ENCODE data around the gene INPP5A. TPM values are rescaled to one million over a fixed set of nuclear protein-coding genes. Genes with fewer than 3 reads are reported as not detected.

The INPP5A gene
- total and polyA plus RNA-seq, 7 donors, result 17.6 to 132 (median 100) TPM

DNA sequence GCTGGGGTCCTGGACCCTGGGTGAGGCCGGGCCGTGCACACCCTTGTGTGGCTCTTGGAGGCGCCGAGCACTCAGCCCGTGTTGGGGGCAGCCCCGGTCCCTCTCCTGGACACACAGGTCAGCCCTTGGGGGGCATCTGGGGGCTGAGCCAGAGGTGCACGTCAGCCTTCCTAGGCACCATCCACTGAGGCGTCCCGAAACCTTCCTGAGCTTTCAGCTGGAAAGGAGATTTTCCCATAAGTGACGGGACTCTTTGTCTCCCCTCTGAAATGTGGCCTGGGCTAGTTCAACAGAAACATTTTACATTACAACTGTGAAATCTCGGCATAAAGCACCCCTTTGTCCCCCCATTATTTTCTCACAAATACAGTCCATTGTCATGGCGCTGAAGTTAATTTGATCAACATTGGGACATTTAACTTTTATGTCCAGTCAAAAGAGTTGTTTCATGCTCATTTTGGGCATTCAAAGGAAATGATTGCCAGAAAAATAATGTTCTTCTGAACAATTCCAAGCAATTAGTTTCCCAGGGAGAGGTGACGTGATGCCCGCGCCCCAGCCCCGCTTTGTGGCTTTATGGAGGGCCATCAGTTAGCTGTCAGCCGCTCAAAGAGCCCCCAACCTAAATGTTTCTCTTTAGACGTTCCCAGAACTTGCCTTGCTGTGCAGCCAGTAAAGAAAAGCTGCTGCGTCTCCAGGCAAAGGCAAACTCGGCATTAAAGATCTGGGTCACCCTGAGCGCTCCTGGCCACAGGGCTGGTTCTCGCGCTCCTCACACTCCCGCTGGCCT, 177.6 kb downstream of the INPP5A start:
- intact Hi-C loops (cut with DNase I), result no loop called here
- Histone ChIP-seq H3K9me3 (no peaks in the 10 kb centered on the region), H3K4me1 (no peaks in the 10 kb centered on the region), H3K27me3 (no peaks in the 10 kb centered on the region), H3K27ac (no peak overlapping the region), H3K4me3 (no peak overlapping the region), H3K36me3 (peaks cover 0 to 56% (median 19%) of the 10 kb centered on the region in 4 donors)
- TF ChIP-seq, protein P1, sequence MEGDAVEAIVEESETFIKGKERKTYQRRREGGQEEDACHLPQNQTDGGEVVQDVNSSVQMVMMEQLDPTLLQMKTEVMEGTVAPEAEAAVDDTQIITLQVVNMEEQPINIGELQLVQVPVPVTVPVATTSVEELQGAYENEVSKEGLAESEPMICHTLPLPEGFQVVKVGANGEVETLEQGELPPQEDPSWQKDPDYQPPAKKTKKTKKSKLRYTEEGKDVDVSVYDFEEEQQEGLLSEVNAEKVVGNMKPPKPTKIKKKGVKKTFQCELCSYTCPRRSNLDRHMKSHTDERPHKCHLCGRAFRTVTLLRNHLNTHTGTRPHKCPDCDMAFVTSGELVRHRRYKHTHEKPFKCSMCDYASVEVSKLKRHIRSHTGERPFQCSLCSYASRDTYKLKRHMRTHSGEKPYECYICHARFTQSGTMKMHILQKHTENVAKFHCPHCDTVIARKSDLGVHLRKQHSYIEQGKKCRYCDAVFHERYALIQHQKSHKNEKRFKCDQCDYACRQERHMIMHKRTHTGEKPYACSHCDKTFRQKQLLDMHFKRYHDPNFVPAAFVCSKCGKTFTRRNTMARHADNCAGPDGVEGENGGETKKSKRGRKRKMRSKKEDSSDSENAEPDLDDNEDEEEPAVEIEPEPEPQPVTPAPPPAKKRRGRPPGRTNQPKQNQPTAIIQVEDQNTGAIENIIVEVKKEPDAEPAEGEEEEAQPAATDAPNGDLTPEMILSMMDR (IDR thresholded peaks at IDR 0.05), result no peak
- TF ChIP-seq POLR2AphosphoS5 (IDR thresholded peaks at IDR 0.05) (no peak), EP300 (IDR thresholded peaks at IDR 0.05) (no peak), POLR2A (IDR thresholded peaks at IDR 0.05) (no peak)
- WGBS, 2 donors, result 93 to 95% methylated on average over 24 of the region's 24 CpGs
- DNase-seq, result peak; percentile 56

DNA sequence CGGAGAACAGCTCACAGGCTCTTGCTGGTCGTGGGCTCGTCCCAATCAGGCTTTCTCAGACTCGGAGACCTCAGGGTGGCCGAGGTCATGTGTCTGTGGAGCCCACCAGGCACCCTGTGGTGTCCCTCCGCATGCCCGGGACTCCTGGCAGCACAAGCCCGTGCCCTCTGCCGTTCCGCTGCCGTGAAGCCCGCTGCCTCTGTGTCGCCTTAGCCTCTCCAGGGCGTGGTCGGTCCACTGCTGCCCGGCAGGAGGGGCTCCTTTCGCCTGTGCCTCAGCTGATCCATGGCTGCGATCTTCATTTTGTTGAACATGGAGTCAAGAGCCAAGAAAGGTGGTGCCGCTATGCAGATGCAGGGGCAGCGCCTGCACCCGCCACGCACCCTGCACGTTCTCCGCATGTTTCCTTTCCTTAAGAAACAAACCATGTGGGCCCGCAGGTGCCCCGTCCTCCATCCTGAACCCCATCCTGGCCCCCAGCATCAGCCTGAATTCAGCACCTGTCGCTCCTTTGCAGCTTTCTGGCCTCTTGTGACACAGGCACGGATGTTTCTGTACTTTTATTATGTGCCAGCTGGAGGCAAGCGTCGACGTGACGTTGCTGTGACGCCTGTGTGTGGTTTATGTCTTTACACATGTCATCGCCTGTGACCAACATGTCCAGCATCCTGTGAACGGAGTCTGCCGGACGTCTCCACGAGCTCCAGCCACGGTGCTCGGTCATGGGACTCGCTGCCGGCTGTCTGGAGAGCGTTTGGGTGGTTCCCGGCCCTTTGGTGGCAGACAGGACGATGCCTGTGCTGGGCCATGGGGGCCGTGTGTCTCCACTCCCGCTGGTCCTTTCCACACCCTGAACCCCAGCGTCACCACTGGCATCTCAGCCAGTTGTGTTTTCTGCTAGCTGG, 178.4 kb downstream of the INPP5A start:
- 93 to 96% methylated on average over 48 of the region's 48 CpGs for WGBS, 2 donors
- Histone ChIP-seq H3K27me3 (no peaks in the 10 kb centered on the region), H3K4me3 (no peak overlapping the region), H3K9me3 (no peaks in the 10 kb centered on the region), H3K27ac (no peak overlapping the region), H3K4me1 (no peaks in the 10 kb centered on the region), H3K36me3 (peaks cover 0 to 48% (median 12%) of the 10 kb centered on the region in 4 donors)
- TF ChIP-seq EP300 (IDR thresholded peaks at IDR 0.05) (no peak), POLR2A (IDR thresholded peaks at IDR 0.05) (no peak), POLR2AphosphoS5 (IDR thresholded peaks at IDR 0.05) (no peak)
- TF ChIP-seq, protein P1 (IDR thresholded peaks at IDR 0.05), result no peak
- DNase-seq, result peak; percentile 62
- intact Hi-C loops (cut with DNase I), result no loop called here

DNA sequence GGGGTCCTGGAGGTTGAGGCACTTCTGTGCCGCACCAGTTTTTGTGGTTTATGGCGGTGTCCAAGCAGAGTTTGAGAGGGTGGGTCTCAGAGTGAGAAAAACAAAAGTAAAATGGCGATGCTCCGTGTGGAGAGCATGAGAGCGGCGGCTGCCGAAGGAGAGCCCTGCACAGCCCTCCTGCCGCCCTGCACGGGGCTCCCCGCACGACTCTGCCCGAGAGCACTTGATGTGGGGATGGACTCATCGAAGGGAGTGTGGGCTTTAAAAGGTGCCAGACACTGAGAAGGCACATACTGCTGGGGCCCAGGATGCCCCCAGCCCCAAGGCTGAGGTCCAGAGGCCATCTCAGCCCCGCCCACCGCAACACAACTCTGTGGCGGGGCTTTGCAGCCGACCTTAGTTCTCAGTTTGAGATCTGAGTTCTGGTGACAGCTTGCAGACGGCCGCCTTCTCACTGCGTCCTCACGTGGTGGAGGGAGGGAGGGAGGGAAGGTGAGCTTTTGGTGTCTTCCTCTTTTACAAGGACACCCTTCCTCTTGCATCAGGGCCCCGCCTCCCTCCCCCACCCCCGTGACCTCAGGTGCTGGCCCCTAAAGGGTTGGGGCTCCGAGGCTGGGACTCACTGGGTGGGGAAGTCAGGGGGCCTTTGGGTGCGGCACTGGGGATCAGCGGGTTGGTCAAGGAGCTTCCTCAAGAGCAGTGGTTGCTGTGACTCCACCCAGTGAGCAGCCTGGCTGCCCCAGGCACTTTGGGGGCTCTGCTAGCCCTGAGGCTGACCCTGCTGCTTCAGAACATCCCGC, 179.3 kb downstream of the INPP5A start:
- intact Hi-C loops (cut with DNase I), result no loop called here
- DNase-seq, result peak; percentile 62
- no peak for TF ChIP-seq POLR2A (IDR thresholded peaks at IDR 0.05)
- TF ChIP-seq, protein P1 (IDR thresholded peaks at IDR 0.05), result no peak
- Histone ChIP-seq H3K4me1 (peaks cover 0 to 4% (median 2%) of the 10 kb centered on the region in 4 donors), H3K27ac (no peak overlapping the region), H3K27me3 (no peaks in the 10 kb centered on the region), H3K4me3 (no peak overlapping the region), H3K9me3 (no peaks in the 10 kb centered on the region), H3K36me3 (peaks cover 0 to 39% (median 6%) of the 10 kb centered on the region in 4 donors)
- 94% methylated on average over 27 of the region's 27 CpGs for WGBS, 2 donors

DNA sequence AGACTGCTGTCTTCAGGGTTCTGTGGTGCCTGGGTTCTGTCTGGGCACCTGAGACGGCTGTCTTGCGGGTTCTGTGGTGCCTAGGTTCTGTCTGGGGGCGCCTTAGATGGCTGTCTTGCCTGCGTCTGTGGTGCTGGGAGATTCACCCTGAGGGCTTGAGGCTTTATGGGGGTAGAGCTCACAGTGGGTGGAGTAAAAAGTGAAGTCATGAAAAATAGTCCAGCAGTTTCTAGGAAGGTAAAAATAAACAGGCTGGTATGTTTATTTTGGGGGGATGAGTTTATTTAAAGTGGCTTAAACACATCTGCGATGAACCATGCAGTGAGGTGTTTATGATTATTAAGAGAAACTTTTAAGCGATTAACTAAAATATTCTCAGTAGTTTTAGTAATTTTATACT, 184.1 kb downstream of the INPP5A start:
- H3K9me3 ChIP-seq, result no peaks in the 10 kb centered on the region
- peaks cover 0 to 8% (median 2%) of the 10 kb centered on the region in 4 donors for H3K4me1 ChIP-seq
- TF ChIP-seq EP300 (IDR thresholded peaks at IDR 0.05) (no peak), POLR2A (IDR thresholded peaks at IDR 0.05) (no peak), POLR2AphosphoS5 (IDR thresholded peaks at IDR 0.05) (no peak)
- TF ChIP-seq, protein P1 (IDR thresholded peaks at IDR 0.05), result no peak
- H3K4me3 ChIP-seq, result no peak overlapping the region
- DNase-seq, result no peak
- intact Hi-C loops (cut with DNase I), result no loop called here
- H3K27me3 ChIP-seq, result no peaks in the 10 kb centered on the region
- H3K27ac ChIP-seq, result peak overlapping the region; percentile 55 to 73 (median 68)
- WGBS, 2 donors, result 84 to 87% methylated on average over 6 of the region's 6 CpGs
- H3K36me3 ChIP-seq, result peaks cover 0 to 22% (median 9%) of the 10 kb centered on the region in 4 donors

Measured in sigmoid colon (tissue), 7 donors.